ENCODE measurements around the gene RPL5. TPM values are rescaled to one million over a fixed set of nuclear protein-coding genes. Genes with fewer than 3 reads are reported as not detected.

RPL5 gene
- total and polyA plus RNA-seq, 2 experiments from 2014 or later, result 2,182 to 3,547 TPM

DNA sequence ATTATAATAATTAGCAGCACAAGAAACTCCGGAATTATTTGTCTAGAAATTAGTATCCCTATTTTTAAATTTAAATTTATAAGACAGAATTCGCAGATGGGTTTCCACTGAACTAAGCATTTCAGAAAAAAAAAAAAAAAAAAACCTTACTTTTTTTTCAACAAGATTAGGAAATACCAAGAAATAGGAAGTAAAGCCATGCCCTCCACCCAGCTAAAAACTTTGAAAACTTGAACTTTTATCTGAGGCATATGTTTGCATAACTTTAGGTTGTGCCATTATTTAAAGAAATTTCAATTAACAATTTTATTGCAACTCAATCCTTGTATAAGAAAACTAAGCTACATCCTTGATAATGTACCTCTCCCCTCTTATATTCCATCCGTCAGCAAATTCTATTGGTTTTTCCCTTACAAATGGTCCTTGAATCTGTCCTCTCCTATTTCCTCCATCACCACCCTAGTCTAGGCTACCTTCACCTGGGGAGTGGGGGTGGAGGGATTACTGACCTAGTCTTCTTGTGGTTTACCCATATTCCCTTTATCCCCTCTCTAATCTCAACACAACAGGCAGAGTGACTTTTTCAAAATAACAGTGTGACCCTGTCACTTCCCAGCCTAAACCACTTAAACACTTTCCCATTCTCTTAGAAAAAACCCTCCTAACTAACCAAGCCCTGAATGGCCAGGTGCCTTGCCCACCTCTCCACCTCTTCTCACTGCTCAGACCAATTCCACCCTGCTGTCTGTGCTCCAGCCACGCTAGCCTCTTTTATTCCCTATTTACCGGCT is 45.5 kb upstream of the RPL5 start (continued):
- TF ChIP-seq, protein P1, sequence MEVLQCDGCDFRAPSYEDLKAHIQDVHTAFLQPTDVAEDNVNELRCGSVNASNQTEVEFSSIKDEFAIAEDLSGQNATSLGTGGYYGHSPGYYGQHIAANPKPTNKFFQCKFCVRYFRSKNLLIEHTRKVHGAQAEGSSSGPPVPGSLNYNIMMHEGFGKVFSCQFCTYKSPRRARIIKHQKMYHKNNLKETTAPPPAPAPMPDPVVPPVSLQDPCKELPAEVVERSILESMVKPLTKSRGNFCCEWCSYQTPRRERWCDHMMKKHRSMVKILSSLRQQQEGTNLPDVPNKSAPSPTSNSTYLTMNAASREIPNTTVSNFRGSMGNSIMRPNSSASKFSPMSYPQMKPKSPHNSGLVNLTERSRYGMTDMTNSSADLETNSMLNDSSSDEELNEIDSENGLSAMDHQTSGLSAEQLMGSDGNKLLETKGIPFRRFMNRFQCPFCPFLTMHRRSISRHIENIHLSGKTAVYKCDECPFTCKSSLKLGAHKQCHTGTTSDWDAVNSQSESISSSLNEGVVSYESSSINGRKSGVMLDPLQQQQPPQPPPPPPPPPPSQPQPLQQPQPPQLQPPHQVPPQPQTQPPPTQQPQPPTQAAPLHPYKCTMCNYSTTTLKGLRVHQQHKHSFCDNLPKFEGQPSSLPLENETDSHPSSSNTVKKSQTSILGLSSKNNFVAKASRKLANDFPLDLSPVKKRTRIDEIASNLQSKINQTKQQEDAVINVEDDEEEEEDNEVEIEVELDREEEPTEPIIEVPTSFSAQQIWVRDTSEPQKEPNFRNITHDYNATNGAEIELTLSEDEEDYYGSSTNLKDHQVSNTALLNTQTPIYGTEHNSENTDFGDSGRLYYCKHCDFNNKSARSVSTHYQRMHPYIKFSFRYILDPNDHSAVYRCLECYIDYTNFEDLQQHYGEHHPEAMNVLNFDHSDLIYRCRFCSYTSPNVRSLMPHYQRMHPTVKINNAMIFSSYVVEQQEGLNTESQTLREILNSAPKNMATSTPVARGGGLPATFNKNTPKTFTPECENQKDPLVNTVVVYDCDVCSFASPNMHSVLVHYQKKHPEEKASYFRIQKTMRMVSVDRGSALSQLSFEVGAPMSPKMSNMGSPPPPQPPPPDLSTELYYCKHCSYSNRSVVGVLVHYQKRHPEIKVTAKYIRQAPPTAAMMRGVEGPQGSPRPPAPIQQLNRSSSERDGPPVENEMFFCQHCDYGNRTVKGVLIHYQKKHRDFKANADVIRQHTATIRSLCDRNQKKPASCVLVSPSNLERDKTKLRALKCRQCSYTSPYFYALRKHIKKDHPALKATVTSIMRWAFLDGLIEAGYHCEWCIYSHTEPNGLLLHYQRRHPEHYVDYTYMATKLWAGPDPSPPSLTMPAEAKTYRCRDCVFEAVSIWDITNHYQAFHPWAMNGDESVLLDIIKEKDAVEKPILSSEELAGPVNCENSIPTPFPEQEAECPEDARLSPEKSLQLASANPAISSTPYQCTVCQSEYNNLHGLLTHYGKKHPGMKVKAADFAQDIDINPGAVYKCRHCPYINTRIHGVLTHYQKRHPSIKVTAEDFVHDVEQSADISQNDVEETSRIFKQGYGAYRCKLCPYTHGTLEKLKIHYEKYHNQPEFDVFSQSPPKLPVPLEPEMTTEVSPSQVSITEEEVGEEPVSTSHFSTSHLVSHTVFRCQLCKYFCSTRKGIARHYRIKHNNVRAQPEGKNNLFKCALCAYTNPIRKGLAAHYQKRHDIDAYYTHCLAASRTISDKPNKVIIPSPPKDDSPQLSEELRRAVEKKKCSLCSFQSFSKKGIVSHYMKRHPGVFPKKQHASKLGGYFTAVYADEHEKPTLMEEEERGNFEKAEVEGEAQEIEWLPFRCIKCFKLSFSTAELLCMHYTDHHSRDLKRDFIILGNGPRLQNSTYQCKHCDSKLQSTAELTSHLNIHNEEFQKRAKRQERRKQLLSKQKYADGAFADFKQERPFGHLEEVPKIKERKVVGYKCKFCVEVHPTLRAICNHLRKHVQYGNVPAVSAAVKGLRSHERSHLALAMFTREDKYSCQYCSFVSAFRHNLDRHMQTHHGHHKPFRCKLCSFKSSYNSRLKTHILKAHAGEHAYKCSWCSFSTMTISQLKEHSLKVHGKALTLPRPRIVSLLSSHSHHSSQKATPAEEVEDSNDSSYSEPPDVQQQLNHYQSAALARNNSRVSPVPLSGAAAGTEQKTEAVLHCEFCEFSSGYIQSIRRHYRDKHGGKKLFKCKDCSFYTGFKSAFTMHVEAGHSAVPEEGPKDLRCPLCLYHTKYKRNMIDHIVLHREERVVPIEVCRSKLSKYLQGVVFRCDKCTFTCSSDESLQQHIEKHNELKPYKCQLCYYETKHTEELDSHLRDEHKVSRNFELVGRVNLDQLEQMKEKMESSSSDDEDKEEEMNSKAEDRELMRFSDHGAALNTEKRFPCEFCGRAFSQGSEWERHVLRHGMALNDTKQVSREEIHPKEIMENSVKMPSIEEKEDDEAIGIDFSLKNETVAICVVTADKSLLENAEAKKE (CRISPR knock-in tag; IDR thresholded peaks at IDR 0.05), result no peak
- TF ChIP-seq NANOG (IDR thresholded peaks at IDR 0.05; ENCODE audit: borderline replicate concordance) (no peak), JUNB (IDR thresholded peaks at IDR 0.05; ENCODE audit: unreplicated experiment) (no peak), ZNF114 (CRISPR knock-in tag; IDR thresholded peaks at IDR 0.05) (no peak), POLR2AphosphoS5 (IDR thresholded peaks at IDR 0.05; ENCODE audit: low read depth) (no peak)
- TF ChIP-seq, protein P2, sequence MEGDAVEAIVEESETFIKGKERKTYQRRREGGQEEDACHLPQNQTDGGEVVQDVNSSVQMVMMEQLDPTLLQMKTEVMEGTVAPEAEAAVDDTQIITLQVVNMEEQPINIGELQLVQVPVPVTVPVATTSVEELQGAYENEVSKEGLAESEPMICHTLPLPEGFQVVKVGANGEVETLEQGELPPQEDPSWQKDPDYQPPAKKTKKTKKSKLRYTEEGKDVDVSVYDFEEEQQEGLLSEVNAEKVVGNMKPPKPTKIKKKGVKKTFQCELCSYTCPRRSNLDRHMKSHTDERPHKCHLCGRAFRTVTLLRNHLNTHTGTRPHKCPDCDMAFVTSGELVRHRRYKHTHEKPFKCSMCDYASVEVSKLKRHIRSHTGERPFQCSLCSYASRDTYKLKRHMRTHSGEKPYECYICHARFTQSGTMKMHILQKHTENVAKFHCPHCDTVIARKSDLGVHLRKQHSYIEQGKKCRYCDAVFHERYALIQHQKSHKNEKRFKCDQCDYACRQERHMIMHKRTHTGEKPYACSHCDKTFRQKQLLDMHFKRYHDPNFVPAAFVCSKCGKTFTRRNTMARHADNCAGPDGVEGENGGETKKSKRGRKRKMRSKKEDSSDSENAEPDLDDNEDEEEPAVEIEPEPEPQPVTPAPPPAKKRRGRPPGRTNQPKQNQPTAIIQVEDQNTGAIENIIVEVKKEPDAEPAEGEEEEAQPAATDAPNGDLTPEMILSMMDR (conservative IDR thresholded peaks at IDR 0.05; ENCODE audit: low read depth in 2 of 2), result no peak
- TF ChIP-seq, protein P3, sequence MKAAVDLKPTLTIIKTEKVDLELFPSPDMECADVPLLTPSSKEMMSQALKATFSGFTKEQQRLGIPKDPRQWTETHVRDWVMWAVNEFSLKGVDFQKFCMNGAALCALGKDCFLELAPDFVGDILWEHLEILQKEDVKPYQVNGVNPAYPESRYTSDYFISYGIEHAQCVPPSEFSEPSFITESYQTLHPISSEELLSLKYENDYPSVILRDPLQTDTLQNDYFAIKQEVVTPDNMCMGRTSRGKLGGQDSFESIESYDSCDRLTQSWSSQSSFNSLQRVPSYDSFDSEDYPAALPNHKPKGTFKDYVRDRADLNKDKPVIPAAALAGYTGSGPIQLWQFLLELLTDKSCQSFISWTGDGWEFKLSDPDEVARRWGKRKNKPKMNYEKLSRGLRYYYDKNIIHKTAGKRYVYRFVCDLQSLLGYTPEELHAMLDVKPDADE (IDR thresholded peaks at IDR 0.05), result no peak

Measured in GM23338 (cell line).